Bronchial smooth muscle cell (primary cell): ENCODE data around the gene PADI3. TPM values are rescaled to one million over a fixed set of nuclear protein-coding genes. Genes with fewer than 3 reads are reported as not detected.

ENCODE experiments used
- total RNA-seq: library from RNA; depleted of rRNA; stranded (reverse); fragments of >200 nt; gene quantifications from 2 replicates; pipeline ENCODE4 v1.2.1, GENCODE V29; 2014

PADI3 gene
- not detected in 2 replicates for total RNA-seq

DNA sequence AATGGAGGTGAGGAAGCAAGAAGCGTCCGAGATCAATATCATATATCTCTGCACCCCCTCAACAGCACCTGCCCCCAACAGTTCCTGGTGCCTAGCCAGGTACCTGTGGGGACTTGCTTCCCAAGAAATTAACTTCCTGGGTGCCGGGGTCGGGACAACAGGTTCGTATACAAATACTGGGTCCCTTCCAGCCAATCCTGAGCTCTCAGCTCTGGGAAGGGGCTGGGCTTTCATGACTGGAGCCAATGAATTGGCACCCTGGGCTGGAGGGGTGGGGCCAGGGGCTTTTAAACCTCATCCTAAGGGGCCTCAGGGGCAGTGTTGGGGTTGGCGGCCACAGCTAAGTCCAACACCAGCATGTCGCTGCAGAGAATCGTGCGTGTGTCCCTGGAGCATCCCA, at the start of gene PADI3:
Gene PADI3, plus strand, starts transcription at position 318 of the 400 bp plus-strand sequence. Its CDS starts 40 bp downstream, at position 358.

DNA sequence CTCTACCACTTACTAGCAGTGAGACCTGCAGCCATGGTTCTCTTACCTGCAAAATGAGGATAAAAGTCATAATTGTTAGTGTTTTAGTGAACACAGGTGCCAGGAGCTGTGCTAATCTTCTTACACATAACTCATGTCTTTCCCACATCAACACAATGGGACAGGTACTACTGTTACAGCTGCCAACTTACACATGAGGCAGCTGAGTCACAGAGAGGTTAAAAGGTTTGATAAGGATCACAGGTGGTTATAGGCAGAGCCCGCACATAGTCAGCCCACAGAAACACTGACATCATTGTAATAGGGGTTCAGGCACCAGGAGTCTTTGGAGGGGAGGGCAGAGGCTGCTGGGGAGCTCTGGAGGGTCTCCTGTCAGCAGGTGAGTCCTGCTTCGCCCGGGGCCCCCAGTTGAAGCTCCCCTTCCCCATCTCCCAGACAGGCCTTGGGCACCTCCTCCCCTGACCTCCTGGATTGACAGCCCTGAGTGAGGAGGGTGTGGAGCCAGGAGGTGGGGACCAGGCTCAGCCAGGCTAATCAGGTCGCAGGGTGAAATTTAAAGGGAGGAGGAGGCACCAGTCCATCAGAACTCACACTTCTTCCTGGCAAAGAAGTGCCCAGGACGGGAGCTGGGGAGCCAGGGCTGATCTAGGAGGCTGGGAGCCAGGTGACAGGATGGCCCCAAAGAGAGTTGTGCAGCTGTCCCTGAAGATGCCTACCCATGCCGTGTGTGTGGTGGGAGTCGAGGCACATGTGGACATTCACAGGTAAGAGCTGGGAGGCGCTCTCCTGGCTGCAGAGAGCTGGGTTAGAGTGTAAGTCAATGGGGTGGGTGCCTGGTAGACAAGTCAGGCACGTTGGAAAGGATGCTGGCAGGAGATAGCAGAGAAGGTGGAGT, 44.1 kb upstream of the PADI3 start, which contains the start of gene PADI1:
Gene PADI1, plus strand, starts transcription at position 583 of the 895 bp plus-strand sequence. Its CDS starts 90 bp downstream, at position 673.

GRCh38 chr1:17307946-17308345, 59.0 kb downstream of the PADI3 start, which contains the start of gene PADI4:
Gene PADI4, plus strand, starts transcription at chr1:17308197. Its CDS starts 26 bp downstream, at chr1:17308223.

Other genes with a start within 250 kb of the PADI3 start
- gene ATP13A2, start 237.2 kb upstream of the PADI3 start, total RNA-seq = 9.0 and 12.3 TPM in 2 replicates
- 122 and 134 TPM in 2 replicates for gene SDHB, start 195.1 kb upstream of the PADI3 start, total RNA-seq
- 0.09 TPM in 1 of 2 replicates, not detected in the other for gene PADI2, start 129.6 kb upstream of the PADI3 start, total RNA-seq
- gene PADI1, start 44.0 kb upstream of the PADI3 start, total RNA-seq = 0.09 TPM in 1 of 2 replicates, not detected in the other
- not detected in 2 replicates for gene PADI4, start 59.1 kb downstream of the PADI3 start, total RNA-seq
- not detected in 2 replicates for gene PADI6, start 123.1 kb downstream of the PADI3 start, total RNA-seq
- 15.8 and 25.3 TPM in 2 replicates for gene RCC2, start 190.6 kb downstream of the PADI3 start, total RNA-seq